Osteoblast (primary cell): ENCODE results near the gene ANAPC13. TPM values are rescaled to one million over a fixed set of nuclear protein-coding genes. Genes with fewer than 3 reads are reported as not detected.

Experiments
- DNase-seq: peaks from one replicate; pipeline ENCODE4 v3.0.0; 2011; ENCODE audit warnings: low spot score, mixed read lengths; ENCODE audit not compliant: insufficient read length; ENCODE audit errors: missing footprints
- H2AFZ ChIP-seq: 2 replicates; pipeline ENCODE4 v1.6.0; 2011; ENCODE audit warnings: mild to moderate bottlenecking, low read length
- H3K27ac ChIP-seq: 2 replicates; pipeline ENCODE4 v1.5.1; 2011; ENCODE audit warnings: mild to moderate bottlenecking, low read depth, low read length, moderate library complexity
- H3K27me3 ChIP-seq: 2 replicates; pipeline ENCODE4 v1.6.0; 2012; ENCODE audit warnings: mild to moderate bottlenecking, control low read depth, inconsistent platforms, low read length, moderate library complexity; ENCODE audit not compliant: insufficient read depth
- H3K36me3 ChIP-seq: 2 replicates; pipeline ENCODE4 v1.5.1; 2011; ENCODE audit warnings: mild to moderate bottlenecking, low read length, control low read depth, moderate library complexity; ENCODE audit not compliant: insufficient read depth
- H3K4me1 ChIP-seq: 2 replicates; pipeline ENCODE4 v1.5.1; 2011; ENCODE audit warnings: mild to moderate bottlenecking, low read length, control low read depth, moderate library complexity; ENCODE audit not compliant: insufficient read depth
- H3K4me2 ChIP-seq: 2 replicates; pipeline ENCODE4 v1.6.0; 2011; ENCODE audit warnings: mild to moderate bottlenecking, low read length; ENCODE audit not compliant: insufficient read depth
- H3K4me3 ChIP-seq: fragments of 200-600 bp; sonication (generic); 3 replicates; pipeline ENCODE4 v1.5.1; 2012; ENCODE audit warnings: mild to moderate bottlenecking, low read length, inconsistent platforms; ENCODE audit not compliant: insufficient read depth
- H3K79me2 ChIP-seq: 2 replicates; pipeline ENCODE4 v1.6.0; 2012; ENCODE audit warnings: mild to moderate bottlenecking, low read length, control low read depth, inconsistent platforms; ENCODE audit not compliant: insufficient read depth
- H3K9me3 ChIP-seq: 2 replicates; pipeline ENCODE4 v1.5.1; 2011; ENCODE audit warnings: low read depth, low read length, control low read depth
- H4K20me1 ChIP-seq: 2 replicates; pipeline ENCODE4 v1.6.0; 2012; ENCODE audit warnings: mild to moderate bottlenecking, low read length, control low read depth; ENCODE audit not compliant: insufficient read depth
- total RNA-seq: library from RNA; depleted of rRNA; stranded (reverse); fragments of >200 nt; gene quantifications from 2 replicates; pipeline ENCODE4 v1.2.3, GENCODE V29; 2012
- TF ChIP-seq, protein P1 (sequence below): IDR thresholded peaks from 2 replicates; pipeline ENCODE4 v1.5.1; 2011; ENCODE audit warnings: mild to moderate bottlenecking, low read depth, low read length, moderate library complexity; ENCODE audit errors: extremely low read depth

Gene ANAPC13
- total RNA-seq, 1 donor: 68.4 TPM

DNA sequence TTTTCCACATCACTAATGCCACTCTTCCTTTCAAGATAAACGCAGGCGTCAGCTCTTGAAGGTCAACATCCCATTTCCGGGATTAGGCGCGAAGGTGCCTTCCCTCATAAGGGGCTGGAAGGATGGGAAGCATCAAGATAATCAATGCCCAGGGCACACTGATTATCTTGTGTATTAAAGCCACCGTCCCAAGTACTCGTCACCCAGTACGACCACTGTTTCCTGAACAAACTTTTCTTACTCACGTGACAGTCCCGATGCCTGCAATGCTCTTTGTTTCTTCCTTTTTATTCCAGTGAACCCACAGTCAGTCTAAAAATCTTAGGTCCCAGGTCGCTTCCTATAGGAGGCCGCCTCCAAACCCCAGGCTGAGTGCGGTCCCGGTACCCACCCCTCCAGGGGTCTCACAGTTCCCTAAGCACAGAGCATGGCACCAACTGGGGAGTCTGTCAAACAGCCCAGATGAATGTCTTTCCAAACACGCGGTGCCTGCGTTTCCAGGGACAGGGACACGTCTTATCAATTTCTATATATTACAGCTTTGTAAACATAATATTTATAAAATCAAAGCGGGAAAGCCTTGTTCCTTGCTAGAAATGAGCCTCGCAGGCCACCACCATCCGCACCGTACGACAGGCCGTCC lies 589 bp downstream of the ANAPC13 start:
- Histone ChIP-seq H3K4me3 (peak overlapping the region; percentile 86), H3K27me3 (no peaks in the 10 kb centered on the region), H3K4me2 (peak overlapping the region; percentile 99), H2AFZ (peak overlapping the region; percentile 28), H3K36me3 (peaks cover 25% of the 10 kb centered on the region), H3K4me1 (peaks cover 56% of the 10 kb centered on the region), H4K20me1 (no peaks in the 10 kb centered on the region), H3K79me2 (peaks cover 74% of the 10 kb centered on the region), H3K9me3 (no peaks in the 10 kb centered on the region), H3K27ac (peak overlapping the region; percentile 99)
- TF ChIP-seq, protein P1, sequence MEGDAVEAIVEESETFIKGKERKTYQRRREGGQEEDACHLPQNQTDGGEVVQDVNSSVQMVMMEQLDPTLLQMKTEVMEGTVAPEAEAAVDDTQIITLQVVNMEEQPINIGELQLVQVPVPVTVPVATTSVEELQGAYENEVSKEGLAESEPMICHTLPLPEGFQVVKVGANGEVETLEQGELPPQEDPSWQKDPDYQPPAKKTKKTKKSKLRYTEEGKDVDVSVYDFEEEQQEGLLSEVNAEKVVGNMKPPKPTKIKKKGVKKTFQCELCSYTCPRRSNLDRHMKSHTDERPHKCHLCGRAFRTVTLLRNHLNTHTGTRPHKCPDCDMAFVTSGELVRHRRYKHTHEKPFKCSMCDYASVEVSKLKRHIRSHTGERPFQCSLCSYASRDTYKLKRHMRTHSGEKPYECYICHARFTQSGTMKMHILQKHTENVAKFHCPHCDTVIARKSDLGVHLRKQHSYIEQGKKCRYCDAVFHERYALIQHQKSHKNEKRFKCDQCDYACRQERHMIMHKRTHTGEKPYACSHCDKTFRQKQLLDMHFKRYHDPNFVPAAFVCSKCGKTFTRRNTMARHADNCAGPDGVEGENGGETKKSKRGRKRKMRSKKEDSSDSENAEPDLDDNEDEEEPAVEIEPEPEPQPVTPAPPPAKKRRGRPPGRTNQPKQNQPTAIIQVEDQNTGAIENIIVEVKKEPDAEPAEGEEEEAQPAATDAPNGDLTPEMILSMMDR: no peak
- peak; percentile 21 for DNase-seq

DNA sequence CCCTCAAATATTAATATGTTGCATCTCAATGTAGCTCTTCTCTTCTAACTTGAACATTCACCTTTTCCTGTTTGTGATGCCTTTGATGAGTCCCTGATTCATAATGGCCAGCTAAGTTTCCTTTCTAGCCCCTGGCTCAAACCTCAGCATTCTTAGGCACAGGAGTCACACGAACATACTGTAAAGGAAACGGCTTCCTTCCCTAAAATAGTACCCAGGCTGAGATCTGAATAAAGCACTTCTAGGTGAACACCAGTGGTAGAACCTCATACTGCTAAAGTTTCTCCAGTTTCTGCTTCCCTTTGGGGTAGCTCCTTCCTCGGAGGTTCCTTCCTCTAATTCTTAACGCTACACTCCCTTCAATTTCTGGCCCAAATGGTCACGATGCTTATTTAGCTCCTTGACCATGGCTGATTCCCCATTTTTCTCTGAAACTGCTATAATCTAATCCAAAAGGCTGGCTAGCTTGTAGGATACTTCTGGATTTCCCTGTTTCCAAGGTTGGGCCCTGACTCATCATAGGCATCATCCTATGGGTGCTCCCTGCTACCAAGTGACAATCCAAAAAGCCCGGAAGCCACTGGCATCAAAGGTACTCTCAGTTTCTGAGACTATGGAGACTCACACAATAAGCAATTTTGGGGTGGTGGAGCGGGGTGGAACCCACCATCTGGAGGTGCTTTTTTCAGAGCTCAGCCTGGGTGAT lies 2.4 kb downstream of the ANAPC13 start:
- Histone ChIP-seq H3K79me2 (peaks cover 62% of the 10 kb centered on the region), H3K27me3 (no peaks in the 10 kb centered on the region), H3K4me2 (peak overlapping the region; percentile 79), H3K4me3 (peak overlapping the region; percentile 38), H3K27ac (peak overlapping the region; percentile 99), H4K20me1 (no peaks in the 10 kb centered on the region), H2AFZ (no peak overlapping the region), H3K36me3 (peaks cover 37% of the 10 kb centered on the region), H3K9me3 (no peaks in the 10 kb centered on the region), H3K4me1 (peaks cover 56% of the 10 kb centered on the region)
- peak; percentile 74 for DNase-seq
- TF ChIP-seq, protein P1: no peak

DNA sequence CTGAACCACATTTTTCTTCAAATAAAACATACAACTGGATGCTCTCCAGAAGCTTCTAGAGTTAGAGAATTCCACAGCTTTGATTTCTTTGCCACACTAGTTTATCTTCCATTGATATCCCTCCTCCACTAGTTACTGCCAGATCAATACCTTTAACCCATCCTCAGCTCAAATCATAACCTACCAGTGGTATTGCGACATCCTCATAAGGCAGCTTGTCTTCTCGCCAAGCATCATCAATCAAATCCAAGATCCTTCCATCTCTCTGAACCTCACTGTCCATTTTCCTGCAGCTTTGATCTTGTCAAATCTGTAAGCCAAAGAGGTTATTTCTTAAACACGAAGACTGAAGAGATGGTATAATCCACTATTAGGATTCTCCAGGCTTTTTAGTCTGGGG lies 3.2 kb downstream of the ANAPC13 start:
- Histone ChIP-seq H3K4me3 (no peak overlapping the region), H4K20me1 (no peaks in the 10 kb centered on the region), H2AFZ (no peak overlapping the region), H3K4me1 (peaks cover 52% of the 10 kb centered on the region), H3K79me2 (peaks cover 55% of the 10 kb centered on the region), H3K27me3 (no peaks in the 10 kb centered on the region), H3K27ac (peak overlapping the region; percentile 99), H3K4me2 (peak overlapping the region; percentile 79), H3K36me3 (peaks cover 44% of the 10 kb centered on the region), H3K9me3 (no peaks in the 10 kb centered on the region)
- peak; percentile 30 for DNase-seq
- TF ChIP-seq, protein P1: no peak

DNA sequence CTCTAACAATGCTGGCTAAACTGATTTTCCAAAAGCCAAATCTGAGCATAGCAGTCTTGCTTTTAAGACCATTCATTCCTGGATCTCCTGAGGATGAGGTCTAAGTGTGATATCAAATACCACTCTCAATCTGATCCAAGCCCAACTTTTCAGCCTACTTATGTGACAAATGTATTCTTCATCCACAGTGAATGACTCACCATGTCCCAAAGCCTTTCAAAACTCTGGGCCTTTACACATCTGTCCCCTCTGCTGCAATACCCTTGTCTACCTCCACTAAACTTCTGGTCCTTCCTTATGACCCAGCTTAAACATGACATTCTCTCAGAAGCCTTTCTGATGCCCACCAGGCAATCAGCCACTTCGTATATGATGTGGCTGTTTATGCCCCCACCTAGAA lies 4.6 kb downstream of the ANAPC13 start:
- Histone ChIP-seq H3K9me3 (no peaks in the 10 kb centered on the region), H3K27me3 (no peaks in the 10 kb centered on the region), H3K4me2 (no peak overlapping the region), H3K4me3 (no peak overlapping the region), H3K27ac (no peak overlapping the region), H3K36me3 (peaks cover 55% of the 10 kb centered on the region), H2AFZ (no peak overlapping the region), H3K79me2 (peaks cover 40% of the 10 kb centered on the region), H3K4me1 (peaks cover 42% of the 10 kb centered on the region), H4K20me1 (no peaks in the 10 kb centered on the region)
- TF ChIP-seq, protein P1: no peak
- DNase-seq: peak; percentile 19
